Measurements from ENCODE around the gene FGFR1OP2.
"Not testable (repeated sequence)": the region's sequence is repeated elsewhere in the genome, so short reads cannot be mapped to it uniquely, and the experiment has no call there.

The FGFR1OP2 gene

GRCh38 chr12:26937863-26938700, at the start of gene FGFR1OP2, which contains the start of gene INTS13:
TSS of gene FGFR1OP2 (plus strand) at chr12:26938470. CDS start at chr12:26954159, 15,689 bp downstream.
TSS of gene INTS13 (minus strand) at chr12:26937981. CDS start at chr12:26936803, 1,178 bp downstream.
- peak; percentile 94 for DNase-seq (ENCODE audit: low read depth, low spot score)

DNA sequence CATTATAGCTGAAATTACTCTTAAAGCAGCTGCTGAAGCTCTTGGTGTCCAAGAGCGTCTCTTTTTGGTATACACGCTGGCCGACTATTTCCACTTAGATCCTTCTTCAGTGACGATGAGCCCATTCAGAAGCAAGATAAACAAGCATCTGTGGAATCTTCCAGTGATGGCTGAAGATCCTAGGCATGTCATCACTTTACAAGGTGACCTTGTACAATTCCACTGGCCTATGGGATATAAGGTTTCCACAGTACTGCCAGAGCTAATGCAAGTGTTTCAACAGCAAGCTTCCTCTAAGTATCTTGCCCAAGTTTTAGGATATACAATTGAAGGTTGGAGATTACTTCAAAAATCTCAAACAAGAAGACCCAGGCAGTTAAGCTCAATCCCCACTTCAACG, 47.5 kb upstream of the FGFR1OP2 start:
- no peak for DNase-seq (ENCODE audit: low read depth, low spot score)

GRCh38 chr12:26891704-26892103, 46.6 kb upstream of the FGFR1OP2 start:
- DNase-seq (ENCODE audit: low read depth, low spot score) = no peak

- DNase-seq (ENCODE audit: low read depth, low spot score) = no peak
Measured at GRCh38 chr12:26895672-26896071, 42.6 kb upstream of the FGFR1OP2 start.

DNA sequence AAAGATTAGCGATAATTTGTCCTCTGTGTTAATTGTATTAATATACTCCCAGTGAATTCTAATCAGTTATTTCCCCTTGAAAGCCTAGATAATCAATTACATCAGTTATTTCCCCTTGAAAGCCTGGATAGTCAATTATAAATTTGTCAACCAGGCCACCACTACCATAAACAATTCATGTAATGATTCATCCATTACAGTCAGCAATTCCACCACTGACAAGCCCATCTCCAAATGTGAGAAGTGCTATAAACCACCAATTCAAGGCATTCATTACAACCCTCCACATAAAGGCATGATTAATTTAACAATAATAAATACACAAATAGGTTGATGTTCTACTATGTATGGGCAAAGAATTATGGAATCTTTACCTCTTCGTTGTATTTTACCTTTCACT, 41.4 kb upstream of the FGFR1OP2 start:
- no peak for DNase-seq (ENCODE audit: low read depth, low spot score)

GRCh38 chr12:26903396-26903795, 34.9 kb upstream of the FGFR1OP2 start:
- not testable (repeated sequence) for DNase-seq (ENCODE audit: low read depth, low spot score)

- no peak for DNase-seq (ENCODE audit: low read depth, low spot score)
Measured at GRCh38 chr12:26906024-26906423, 32.2 kb upstream of the FGFR1OP2 start.

GRCh38 chr12:26906704-26907103, 31.6 kb upstream of the FGFR1OP2 start:
- no peak for DNase-seq (ENCODE audit: low read depth, low spot score)

- DNase-seq (ENCODE audit: low read depth, low spot score) = no peak
Measured at GRCh38 chr12:26918321-26919215, 19.7 kb upstream of the FGFR1OP2 start.

DNA sequence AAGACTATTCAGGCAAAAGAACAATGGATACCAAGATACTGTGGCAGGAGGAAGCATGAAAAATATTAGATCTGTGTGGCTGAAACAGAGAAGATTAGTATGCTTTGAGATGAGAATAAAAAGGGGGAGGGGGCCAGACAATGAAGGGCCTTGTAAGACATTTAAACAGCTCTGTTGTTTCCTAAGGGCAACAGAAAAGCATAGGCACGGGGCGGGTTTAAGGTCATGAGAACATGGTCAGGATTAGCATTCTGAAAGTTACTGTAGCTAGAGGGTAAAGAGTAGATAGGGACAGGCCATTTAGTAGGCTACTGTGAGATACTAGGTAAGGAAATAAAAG, 19.1 kb upstream of the FGFR1OP2 start:
- no peak for DNase-seq (ENCODE audit: low read depth, low spot score)

DNA sequence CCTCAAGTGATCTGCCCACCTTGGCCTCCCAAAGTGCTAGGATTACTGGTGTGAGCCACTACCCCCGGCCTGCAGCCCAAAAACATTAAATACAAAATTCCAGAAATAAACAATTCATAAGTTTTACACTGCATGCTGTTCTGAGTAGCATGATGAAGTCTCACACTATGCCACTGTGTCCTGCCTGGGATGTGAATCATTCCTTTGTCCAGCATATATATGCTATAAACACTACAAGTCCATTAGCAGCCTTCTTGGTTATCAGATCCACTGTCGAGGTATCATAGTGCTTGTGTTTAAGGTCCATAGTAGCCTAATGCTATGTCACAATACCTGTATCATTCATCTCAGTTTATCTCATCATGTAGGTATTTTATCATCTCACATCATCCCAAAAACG, 16.4 kb upstream of the FGFR1OP2 start:
- no peak for DNase-seq (ENCODE audit: low read depth, low spot score)

DNA sequence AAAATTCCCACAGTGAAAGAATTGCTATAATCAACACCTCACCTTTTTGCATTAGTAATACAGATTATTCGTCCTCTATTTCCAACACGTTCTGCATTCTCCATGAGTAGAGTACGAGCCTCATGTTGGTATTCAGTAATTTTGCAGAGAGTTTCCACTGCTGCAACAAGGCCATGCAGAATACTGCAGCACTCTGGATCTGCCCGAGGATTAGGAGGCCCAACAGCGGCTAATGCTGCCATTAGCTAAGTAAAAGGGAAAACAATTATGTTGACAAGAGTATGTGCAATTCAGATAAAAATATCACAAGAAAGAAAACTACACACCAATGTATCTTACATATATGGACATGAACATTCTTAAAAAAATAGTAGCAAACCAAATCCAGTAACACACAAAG, 9.6 kb upstream of the FGFR1OP2 start:
- DNase-seq (ENCODE audit: low read depth, low spot score) = no peak

GRCh38 chr12:26929590-26929989, 8.7 kb upstream of the FGFR1OP2 start:
- DNase-seq (ENCODE audit: low read depth, low spot score) = no peak

- no peak for DNase-seq (ENCODE audit: low read depth, low spot score)
Measured at GRCh38 chr12:26935636-26936378, 2.5 kb upstream of the FGFR1OP2 start.

DNA sequence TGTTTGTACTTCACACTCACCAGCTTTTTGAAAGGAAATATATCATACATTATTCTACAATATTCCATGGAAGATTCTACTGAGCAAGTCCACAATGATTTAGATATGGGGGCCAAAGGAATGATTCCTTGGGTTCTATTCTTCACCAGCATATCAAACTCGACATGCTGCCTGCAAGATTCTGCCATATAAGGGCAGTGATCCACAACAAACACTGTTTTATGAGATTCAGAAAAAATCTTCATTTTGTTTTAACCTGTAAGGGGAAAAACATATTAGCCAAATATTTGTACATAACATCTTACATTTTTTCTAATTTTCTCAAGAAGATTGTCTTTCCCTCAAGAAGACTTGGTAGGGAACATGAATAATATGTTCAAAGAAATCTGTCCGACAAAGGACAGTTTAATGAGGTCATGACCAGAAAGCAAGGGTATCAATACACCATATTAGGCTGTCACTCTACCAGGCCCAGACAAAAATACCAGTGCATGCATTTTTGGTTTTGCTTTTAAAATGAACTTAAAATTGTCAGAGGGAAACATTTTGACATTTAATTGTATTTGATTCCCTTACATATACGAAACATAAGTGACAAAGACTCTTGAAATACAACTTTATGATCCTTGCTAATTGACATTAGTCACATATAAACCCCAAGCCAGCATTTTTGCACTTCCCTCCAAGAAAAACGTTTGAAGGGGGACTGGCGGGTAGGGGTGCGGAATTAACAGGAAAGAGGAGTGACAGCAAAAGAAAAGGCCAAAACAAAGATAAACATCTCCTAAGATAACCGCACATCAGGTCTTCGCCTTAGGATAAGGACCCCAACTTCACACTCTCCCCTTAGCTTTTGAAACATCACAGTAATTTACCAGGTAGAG, 1.5 kb upstream of the FGFR1OP2 start:
- DNase-seq (ENCODE audit: low read depth, low spot score) = no peak

- no peak for DNase-seq (ENCODE audit: low read depth, low spot score)
Measured at GRCh38 chr12:26937443-26937862, 817 bp upstream of the FGFR1OP2 start.

DNA sequence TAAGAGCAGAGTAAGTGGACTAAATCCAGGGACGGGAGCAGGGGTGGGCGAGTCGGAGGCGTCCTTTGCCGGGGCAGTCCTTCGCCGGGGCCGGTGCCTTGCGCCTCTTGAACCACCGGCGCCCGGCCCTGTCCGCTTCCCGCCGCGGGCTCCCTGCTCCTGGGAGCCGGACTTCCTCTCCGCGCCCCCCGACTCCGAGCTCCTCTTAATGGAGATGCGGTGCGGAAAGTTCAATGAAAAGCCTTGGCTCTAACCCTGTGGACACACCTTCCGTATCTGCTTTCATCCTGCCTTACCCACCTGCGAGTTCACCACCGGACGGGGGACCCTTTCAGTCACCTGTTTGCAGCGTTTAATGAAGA, 412 bp downstream of the FGFR1OP2 start:
- no peak for DNase-seq (ENCODE audit: low read depth, low spot score)

DNA sequence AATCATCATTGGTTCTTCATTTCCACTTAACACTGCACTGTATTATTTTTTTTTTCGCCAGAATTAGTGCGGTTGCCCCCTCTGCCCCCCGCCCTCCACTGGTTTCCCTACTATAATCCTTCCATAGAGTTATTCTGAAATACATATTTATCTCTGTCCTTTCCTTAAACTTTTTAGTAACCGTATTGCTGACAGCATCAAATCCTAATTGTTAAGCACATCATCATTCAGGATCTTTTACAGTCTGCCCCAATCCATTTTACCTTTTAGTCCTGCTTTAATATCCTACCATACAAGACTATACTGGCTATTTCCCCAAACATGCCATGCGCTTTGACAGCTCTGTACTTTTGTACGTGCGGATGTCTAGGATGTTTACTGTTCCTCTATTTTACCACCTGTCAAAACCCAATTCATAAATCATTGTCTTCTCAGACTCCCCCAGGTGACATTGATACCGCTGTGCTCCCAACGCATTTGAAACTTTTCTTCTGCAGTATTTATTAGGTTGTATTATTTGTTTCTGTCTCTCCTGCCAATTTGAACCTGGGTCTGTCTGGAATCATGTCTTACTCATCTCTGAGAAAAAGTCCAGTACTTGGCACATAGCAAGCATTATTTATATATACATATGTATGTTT, 1.0 kb downstream of the FGFR1OP2 start:
- DNase-seq (ENCODE audit: low read depth, low spot score) = no peak

DNA sequence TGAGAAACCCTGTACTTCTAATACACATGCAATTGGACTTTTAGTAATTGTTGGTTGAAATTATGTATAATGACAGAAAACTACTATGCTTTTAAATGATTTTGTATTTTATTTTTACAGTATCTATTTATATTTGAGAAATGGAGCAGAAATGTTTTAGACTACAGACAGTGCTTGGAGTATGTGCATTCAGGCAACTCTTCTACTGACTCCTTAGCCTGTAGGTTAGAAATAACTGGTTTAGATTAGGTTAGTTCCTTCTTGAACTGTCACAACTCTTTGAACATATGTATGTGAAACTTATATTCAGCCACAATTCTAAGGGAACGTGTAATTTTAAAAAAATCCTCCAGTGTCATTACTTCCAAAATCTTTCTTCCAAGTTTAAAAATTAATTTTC, 1.7 kb downstream of the FGFR1OP2 start:
- no peak for DNase-seq (ENCODE audit: low read depth, low spot score)

DNA sequence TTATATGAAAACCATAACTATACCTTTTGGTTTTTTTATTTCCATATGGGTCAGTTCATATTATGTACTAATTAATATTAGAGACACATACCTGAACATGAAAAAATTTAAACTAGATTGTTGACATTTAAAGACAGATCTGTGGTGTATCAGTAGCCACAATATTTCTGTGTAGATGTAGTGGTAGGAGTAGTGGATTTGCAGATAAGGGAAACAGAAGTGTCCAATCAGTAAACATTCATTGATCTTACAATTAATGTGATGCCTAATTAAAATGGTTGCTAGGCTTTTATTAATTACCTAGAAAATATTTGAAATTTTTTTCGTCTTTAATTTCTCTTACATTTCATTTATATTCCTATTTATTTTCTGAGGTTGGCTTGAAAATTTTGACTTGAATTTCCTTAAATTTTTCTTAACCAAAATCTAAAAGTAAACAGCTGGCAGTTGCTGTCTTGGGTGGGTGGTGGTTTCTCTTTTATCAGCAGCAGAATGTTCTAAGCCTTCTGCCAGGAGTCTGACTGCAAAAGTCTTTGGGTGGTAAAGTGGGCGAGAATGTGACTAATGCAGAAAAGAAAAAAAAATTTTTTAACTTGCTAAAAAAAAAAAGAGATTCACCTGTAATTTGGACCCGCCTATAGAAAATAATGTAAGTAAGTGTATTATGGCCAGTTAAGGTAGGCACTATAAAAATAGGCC, 2.4 kb downstream of the FGFR1OP2 start:
- no peak for DNase-seq (ENCODE audit: low read depth, low spot score)

Measured in brain pericyte (primary cell).